GM18505 (cell line): Measurements from ENCODE around the gene LRRC75A.
"Not testable (repeated sequence)": the region's sequence is repeated elsewhere in the genome, so short reads cannot be mapped to it uniquely, and the experiment has no call there.

Experiments used
- ATAC-seq: cut with Tn5 transposase; IDR thresholded peaks from one replicate; pipeline ENCODE4 v1.9.1; 2021; ENCODE audit not compliant: unreplicated experiment
- POLR2A ChIP-seq: IDR thresholded peaks from 4 replicates; pipeline ENCODE4 v1.6.1; 2011; ENCODE audit warnings: borderline replicate concordance; ENCODE audit not compliant: insufficient read depth, insufficient read length; ENCODE audit errors: extremely low read depth

Gene LRRC75A

DNA sequence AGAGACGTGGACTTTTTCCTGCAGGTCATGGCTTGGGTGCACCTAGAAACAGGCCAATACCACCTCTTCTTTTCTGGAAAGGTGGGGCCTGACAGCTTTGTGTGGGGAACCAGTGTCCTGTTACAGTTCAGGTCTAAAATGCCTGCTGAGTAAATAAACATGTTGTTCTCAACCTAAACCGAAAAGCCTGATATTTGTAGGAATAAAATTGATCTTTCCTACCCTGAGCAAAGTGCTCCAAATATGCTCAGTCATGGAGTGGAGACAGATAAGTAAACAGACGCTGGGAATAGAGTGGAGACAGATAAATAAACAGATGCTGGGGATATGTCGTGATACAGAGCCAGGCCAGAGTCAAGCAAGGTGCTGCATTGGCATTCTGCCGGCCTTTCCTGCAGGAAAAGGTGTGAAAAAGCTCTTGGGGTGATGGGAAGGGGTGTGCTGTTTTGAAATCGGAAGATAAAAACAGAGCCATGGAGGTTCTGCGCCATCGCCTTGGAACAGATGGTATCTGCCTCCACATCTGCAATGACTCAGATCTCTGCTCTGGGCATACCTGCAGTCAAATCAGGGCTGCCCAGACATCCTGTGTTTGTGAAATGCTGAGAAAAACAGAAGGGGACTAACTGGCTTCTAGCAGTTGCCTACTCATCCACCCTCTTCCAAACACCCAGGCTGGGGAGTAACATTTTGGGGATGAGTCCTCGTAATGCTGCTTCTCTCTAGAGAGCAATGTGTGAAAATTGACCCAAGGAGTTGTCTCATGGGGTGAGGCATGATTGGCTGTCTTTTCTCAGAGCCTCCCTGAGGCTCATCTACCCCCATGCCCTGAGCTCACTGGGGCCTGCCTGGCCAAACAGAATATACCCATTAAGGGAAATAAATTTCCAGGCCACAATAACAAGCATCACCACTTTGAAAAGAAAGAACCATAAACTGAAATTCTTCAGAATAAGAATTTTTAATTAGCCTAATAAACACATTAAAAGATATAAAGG lies 93.4 kb downstream of the LRRC75A start:
- ATAC-seq = peak; percentile 90
- TF ChIP-seq POLR2A = no peak

DNA sequence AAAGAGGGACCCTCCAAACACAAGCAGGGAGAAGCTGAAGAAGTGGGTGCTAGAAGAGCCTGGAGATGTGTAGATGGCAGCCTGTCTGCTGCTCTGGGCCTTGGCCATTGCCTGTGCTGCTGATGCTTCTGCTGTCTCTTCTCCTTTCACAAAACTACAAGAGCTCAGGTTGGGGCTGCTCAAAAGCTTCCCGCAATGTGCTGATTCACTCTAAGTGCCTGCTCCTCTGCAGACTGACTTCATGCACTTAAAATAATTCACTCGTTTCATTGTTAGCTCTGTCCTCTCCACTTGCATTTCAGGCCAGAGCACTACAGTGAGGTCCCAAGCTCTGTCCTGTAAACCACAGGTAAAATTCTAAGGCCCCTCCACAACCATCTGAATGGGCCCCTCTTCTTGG lies 95.3 kb downstream of the LRRC75A start:
- ATAC-seq = not testable (repeated sequence)

DNA sequence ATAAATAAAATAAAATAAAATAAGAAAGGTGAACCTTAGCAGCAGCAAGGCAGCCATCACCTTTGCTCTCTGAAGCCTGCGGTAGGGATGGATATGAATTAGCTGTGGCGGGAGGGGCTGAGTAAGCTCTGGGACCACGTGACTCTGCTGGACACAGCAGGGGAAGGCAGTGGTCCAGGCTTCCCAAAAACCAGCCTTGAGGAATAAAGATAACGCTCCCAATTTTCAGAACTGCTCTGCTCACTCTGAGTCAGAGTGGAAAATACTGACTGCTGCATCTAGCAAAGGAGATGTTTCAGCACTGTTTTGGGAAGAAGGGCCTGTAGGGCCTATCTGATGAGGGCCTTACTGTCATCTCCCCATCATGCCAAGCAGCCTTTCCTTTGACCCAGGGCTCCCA lies 96.1 kb downstream of the LRRC75A start:
- not testable (repeated sequence) for ATAC-seq

GRCh38 chr17:16392491-16392890 lies 99.5 kb downstream of the LRRC75A start:
- ATAC-seq = not testable (repeated sequence)
